NCI-H2171 treated with DMSO at 0.1 percent for 48 hours (cell line): ENCODE data around the gene SLC17A8.
"Not testable (repeated sequence)": the region's sequence is repeated elsewhere in the genome, so short reads cannot be mapped to it uniquely, and the experiment has no call there.

Experiments
- DNase-seq: peaks from one replicate; lab custom pipeline; 2025; lab: John Stamatoyannopoulos, UW

The SLC17A8 gene

DNA sequence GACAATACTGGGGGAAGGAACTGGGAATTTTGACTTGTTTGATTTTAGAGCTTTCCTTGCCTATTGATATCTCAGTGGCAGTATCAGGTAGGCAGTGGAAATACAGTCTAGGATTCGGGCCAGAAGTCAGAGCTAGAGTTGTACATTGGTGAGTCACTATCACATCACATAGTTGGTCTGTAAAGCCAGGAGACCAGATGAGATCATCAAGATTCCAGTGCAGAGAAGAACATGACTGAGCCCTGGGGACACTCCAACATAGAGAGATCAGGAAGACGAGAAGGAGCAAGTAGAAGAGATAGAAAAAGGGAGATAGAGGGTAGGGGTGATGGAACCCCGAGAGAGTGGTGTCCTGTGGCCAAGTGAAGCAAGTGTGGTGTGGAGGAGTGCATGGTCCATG, 70.2 kb downstream of the SLC17A8 start:
- DNase-seq, result no peak

DNA sequence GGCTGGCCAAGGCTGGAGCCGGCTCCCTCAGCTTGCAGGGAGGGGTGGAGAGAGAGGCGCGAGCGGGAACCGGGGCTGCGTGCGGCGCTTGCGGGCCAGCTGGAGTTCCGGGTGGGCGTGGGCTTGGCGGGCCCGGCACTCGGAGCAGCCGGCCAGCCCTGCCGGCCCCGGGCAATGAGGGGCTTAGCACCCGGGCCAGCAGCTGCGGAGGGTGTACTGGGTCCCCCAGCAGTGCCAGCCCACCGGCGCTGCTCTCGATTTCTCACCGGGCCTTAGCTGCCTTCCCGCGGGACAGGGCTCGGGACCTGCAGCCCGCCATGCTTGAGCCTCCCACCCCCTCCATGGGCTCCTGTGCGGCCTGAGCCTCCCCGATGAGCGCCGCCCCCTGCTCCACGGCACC, 73.4 kb downstream of the SLC17A8 start:
- DNase-seq, result not testable (repeated sequence)

DNA sequence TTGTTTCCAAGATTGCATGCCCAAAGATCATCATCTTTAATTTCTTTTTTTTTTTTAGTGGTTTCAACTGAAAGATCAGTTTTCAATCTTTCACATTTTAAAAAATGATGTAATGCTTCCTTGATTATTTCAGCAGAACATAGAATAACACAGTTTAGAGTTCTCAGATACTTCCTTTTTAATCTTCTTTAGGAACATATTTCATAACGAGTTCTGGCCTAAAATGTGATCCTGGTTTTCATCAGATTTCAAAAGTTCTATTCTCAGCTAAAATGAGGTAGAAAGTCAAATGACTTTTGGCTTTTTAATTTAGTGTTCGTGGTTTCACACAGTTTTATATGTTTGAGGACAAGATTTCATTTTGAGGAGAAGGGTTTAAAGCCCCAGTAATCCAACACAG, 76.8 kb downstream of the SLC17A8 start:
- DNase-seq, result no peak

DNA sequence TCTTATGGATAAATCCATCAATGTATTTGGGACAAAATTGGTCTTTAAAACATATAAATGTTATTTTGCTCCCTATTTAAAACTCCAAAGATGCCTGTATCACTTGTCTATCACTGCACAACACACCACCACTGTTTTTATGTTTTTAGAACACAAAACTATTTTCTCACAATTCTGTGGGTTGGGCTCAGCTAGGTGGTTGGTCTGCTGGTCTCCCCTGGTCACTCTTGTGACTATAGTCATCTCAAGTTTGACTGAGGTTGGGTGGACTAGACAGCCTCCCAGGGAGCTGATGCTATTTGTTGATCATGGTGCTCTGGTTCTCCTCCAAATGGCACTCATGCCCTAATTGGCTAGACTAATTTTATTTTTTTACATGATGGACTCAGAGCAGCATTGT, 77.3 kb downstream of the SLC17A8 start:
- DNase-seq, result no peak

DNA sequence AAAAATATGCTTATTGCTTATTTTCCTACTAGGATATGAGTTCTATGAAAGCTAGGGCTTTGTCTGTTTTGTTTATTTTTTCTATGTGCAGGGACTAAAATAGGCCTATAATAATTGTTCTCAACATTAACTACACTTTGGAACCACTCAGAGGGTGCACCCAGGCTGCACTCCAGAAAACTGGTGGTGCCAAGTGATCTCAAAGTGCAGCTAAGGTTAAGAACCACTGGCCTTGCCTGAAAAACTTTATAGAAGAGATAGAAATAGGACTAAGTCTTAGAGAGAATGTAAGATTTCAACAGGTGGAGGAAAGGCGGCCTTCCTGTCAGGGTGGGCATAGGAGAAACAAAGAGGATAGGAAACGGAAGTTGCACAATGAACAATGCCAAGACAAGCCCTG, 79.1 kb downstream of the SLC17A8 start:
- no peak for DNase-seq

DNA sequence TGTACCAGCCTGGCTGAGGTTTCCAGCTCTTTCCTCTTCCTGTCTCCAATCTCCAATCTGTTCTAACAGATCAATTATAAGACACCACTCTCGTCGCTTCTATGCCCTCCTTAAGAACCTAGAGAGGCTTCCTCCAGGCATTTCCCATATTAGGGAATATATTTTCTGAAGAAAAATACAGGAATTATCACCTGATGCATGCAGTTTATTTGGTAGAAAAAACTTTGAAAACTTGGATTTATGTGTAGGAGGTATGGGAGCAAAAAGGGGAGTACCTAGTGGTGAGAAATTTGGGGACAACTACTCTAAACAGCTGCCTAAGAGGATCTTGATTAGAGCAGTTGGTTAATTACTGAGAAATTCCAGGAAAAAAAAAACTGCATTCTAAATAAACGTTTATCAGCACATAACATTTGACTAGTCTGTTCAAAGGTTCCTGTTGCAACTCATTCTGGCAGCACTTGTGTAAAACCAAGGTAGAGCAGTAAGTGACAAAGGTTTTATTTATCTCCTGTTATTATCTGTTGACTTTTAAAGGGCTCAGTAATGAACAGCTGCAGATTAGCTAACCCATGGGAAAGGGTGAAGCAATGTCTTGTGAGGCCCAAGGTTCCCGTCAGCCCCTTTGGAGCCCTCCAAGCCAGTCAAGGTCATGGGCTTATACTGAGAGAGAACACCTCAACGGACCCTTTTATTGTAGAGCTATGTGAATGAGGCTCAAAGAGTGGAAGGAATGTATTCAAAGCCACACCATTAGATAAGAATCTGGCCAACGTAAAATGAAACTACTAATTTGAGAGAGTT, 80.4 kb downstream of the SLC17A8 start:
- peak; percentile 10 for DNase-seq

DNA sequence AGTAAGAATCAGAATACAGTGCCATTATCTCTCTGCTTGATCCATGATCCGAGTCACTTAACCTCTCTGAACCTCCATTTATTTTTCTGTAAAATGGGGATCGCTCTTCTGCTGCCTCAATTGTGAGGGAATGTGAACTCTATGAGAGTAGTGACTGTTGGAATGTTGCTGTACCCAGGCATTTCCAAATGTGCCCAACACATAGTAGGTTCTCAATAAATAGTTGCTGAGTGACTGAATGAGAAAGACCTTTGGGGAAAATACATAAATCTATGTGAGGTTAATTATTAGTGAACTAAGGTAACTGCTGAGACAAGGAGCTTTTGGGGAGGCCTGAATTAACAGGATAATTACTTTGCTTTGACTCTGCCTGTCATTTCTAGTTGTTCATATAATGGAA, 82.9 kb downstream of the SLC17A8 start:
- no peak for DNase-seq

DNA sequence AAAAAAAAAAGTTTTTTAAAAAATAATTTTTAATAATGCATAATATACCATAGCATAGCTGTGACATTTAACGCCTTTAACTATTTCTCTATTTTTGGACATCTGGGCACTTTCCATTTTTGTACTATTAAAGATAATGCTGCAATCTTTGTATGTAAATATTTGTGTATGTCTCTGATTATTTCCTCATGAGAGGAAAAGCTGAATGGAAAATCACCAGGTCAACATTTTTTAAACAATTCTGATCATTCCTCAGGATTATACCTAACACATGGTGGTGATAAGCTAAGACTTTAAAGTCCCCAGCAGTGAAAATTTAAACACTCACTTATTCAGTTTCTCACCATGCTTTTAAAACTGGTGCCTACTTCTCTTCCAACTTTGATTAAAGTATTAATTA, 85.5 kb downstream of the SLC17A8 start:
- DNase-seq, result no peak

DNA sequence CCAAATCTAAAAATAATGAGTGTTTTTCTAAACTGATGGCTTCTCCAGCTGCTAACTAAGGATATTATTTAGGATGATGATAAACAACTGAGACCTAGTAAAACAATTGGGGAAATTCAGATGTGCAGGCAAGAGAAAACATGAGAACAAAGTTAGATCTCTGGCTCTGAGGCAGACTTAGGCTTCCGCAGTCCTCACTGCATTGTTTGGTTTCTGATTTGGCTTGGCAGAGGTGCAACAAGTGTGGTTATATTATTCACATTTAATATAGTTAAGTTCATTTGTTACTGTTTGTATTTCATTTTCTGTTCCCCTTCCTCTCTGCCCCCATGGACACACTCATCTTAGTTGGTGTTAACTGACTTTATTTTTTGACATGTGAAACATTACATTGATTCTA, 86.6 kb downstream of the SLC17A8 start:
- no peak for DNase-seq

DNA sequence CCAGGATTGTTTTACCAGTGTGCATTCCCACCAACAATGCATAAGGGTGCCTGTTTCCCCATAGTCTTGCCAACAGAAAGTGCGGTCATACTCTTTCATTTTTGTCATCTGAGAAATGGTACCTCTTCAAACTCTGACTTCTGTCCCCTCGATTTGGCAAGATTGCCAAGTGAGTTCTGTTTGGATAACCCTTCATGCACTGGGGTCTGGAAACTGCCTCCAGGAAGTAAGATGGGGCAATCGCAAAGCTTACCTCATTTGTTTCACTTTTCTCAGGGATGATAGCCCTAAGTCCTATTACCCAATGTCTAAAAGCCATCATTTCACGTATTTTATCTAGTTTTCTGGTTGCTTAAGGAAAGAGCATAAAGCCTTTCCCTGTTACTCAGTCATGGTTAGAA, 88.2 kb downstream of the SLC17A8 start:
- no peak for DNase-seq

DNA sequence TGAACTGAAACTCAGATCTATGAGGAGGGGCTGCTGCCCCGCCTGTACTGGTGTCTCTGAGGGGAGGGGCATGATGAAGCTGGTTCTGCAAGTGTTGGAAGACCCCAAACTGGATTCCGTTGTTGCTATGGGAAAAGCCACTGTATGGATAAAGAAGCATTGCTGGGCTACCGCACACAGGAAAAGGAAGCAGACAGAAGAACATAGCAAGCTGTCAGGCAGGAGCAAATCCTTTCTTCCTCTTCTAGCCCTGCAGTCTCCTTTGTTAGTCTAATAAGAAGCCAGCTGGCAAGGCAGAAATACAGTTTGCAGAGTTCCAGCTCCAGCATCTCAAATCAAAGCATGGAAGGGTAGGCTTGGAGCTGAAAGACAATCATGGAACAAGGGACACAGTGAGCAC, 90.5 kb downstream of the SLC17A8 start:
- DNase-seq, result no peak

DNA sequence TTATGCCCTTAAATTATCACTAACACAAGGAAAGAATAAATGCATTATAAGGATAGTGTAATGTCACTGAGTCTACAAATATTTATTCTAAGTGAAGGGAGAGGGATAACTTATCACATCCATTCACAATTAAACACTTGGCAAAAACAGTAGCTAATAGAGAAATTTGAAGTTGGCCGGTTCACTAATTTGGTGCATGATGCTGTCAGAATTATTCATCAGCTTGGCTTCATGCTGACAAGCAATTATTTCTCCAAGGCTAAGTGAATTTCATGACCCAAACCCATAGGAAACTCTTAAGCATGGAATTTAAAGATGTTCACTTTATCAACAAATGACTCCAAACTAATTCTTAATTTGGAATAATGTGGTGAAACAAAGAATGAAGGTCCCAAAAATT, 91.8 kb downstream of the SLC17A8 start:
- no peak for DNase-seq

DNA sequence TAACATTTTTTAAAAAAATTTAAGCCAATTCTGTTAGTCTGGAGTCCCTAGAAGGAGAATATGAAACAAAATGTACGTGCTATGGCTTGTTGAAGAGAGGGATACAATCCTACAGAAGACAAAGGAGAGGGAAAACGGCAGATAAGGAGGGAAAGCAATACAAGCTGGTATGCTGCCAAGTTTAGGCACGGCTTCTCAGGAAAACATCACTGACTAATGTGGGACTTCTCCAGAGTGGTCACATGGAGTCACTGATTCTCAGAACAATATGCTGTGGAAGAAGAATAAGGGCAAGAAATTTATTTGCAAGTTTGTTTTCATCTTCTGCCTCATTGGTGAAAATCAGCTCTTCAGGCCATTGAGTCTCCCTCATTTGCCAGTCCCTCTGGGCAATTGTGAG, 93.9 kb downstream of the SLC17A8 start:
- DNase-seq, result peak; percentile 20

DNA sequence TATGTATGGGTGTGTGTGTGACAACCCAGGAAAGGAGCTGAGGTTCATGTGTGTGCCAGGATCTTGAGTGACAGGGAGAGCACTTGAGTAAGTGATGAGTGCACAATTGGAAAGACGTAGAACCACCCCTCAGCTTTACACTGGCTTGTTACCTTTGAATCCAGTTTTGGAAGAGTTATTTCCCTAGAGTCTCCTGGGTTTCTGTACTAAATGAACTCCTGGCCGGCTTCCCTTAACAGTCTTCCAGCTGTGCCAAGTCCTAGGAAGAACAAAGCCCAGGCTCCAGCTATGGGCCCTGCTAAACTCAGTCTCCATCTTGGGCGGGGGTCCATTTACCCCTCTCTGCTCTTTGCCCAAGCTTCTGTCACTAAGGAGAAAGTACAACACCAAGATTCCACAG, 97.1 kb downstream of the SLC17A8 start:
- peak; percentile 8 for DNase-seq

DNA sequence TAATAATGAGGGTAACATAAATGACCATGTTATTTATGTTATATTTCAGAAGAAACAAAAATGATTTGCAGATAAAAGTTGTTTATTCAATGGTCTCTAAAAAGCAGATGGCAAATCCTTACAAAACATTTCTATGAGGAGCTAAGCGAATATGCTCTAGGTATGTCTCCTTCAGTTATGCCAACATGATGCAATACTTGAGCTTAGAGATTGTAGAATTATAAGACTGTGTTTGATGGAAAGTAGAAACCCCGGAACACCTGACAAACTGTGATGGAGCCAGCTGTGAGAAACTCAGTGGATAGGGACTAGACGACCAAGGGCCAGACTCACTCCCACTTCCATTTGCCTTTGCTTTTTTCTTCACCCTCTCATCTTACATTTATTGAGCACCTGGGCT, 99.0 kb downstream of the SLC17A8 start:
- no peak for DNase-seq

DNA sequence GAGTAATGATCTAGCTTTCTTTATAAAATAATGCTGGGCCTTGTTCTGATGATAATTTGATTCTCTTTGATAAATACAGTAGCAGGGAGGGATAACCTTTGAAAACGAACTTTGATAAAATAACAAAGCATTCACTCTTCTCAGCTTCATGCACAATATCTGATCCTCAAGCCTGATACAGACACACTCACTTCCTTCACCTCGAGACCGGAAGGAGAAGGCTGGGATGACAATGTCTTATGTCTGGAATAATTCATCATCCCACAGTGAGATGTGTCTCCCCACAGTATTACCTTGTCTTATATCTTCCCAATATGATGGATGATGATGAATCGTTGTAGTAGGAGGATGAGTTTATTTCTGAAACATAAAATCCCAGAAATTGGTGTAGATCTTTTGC, 101.3 kb downstream of the SLC17A8 start:
- no peak for DNase-seq

DNA sequence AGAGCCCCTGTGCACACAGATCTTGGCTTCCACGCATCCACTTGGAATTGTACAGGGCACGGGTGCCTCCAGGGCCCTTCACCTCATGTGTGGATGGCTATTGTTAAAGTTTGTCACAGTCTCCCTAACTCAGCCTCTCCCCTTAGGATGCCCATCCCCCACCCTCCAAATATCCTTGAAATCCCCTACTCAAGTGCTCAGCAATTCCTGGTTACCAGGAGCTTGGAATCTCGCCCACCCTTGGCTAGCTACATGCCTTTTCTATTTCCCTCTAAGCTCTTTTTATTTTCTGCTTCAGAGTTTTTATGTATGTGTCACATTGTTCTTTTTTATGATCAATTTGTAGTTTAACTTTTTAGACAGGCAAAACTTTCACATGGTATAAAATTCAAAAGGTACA, 103.8 kb downstream of the SLC17A8 start:
- DNase-seq, result no peak

DNA sequence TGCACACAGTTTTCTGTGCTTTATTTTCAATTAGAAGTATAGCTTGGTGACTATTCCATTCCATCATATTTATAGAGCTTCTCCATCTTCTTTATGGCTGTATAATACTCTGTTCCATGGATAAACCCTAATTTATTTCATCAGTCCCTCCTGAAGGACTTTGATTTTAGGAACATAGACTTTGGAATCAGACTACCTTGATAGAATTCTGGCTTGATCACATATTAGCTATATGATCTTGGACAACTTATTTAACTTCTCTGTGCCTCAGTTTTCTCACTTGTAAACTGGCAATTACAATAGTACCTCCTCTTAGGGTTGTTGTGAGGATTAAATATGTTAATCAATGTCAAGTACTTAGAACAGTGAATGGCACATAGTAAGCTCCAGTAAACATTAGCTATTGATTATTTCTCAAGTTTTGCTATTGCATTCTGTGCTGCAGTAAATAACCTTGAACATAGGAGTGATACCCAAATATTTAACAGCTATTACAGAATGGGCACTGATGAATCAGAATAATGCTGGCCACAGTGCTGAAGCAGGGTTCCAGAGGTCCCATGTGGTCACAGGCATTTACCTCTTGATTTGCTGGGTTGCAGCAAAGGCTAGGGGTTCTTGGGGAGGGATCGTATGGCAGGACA, 104.6 kb downstream of the SLC17A8 start:
- DNase-seq, result no peak

DNA sequence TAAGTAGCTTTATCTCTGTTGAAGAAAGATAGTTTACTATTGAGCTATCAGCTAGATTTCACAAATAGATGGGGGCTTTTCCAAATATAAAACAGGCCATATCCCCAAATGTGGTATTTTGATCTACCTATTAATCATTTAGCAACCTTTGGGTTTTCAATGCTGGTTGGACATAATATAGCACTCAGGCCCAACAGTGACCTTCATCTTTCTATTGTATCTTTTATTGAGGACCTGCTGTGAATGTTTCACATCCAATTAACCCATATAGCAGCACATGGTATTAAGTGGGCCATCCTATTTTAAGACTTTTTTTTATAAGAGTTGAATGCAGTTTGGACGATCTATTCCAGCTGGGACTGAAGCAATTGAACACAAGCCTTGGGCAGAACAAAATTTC, 106.8 kb downstream of the SLC17A8 start:
- no peak for DNase-seq

DNA sequence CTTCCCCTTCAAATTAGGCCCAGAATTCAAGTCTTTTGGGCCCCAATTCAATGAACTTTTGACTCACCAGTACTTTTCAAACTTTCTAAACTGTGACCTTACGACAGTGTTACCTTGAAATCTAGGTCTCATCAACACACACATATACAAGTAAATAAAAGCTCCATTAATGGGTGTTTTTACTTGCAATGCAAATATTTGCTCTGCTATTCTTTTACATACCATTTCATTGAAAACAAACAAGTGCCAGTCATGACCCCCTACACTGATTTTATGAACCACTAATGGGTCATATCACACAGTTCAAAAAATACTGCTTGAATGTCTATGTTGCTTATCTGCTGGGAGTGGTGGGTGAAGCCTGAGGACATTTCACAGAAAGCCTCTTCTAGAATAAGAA, 107.7 kb downstream of the SLC17A8 start:
- no peak for DNase-seq

DNA sequence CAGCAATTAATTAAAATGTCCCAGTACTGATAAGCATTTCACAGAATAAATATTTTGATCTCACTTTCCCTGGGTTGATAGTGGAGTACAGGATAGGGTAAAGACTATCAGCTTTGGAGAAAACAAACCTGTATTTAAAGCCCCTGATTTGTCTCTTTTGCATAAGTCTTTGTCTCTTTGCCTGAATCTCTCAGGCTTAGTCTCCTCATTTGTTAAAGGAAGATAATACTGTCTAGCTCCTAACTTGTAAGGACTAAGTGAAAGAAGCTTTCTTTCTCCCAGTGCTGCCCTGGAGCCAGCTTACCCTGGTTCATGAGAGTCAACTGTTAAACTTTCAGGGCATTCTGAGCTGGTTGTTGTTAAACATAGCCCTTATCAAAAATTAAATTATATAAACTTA, 111.3 kb downstream of the SLC17A8 start:
- DNase-seq, result no peak
